ENCODE data around the gene TRIB2. TPM values are rescaled to one million over a fixed set of nuclear protein-coding genes. Genes with fewer than 3 reads are reported as not detected.

Gene TRIB2
- polyA plus RNA-seq, 3 donors, result 0.29 to 2.6 (median 0.51) TPM

- peak overlapping the region; percentile 98 for H3K4me2 ChIP-seq (replicated peaks; ENCODE audit: extremely low read depth, low read length, poor library complexity, severe bottlenecking)
- no peak overlapping the region for H3K27ac ChIP-seq (ENCODE audit: low read depth in 1 of 2, low read length in 2 of 2)
- H3K79me2 ChIP-seq (ENCODE audit: insufficient read depth, low read length), result no peaks in the 10 kb centered on the region
- Mint-ChIP-seq H3K27me3 (ENCODE audit: low read depth in 3 of 3) (peaks cover 43 to 71% (median 56%) of the 10 kb centered on the region in 3 donors), H3K36me3 (peaks cover 15 to 19% of the 10 kb centered on the region in 2 donors), H3K4me3 (peak overlapping the region; percentile 90 to 96), H3K27ac (peak overlapping the region in 2 of 7 donors; percentile 73), H3K4me1 (peaks cover 45% of the 10 kb centered on the region), H3K9me3 (peaks cover 0 to 27% (median 14%) of the 10 kb centered on the region in 7 donors)
- H3K36me3 ChIP-seq (replicated peaks in 1 of 2; ENCODE audit: control insufficient read depth in 1 of 2, insufficient read depth in 2 of 2, low read length in 2 of 2), result no peaks in the 10 kb centered on the region
- H2AFZ ChIP-seq (ENCODE audit: insufficient read depth, low read depth, low read length, poor library complexity, severe bottlenecking), result peak overlapping the region; percentile 84
- WGBS (ENCODE audit: insufficient coverage), result 0% methylated on average over 2 of the region's 3 CpGs
- TF ChIP-seq CTCF (IDR thresholded peaks at IDR 0.05), result peak; percentile 73
- no peaks in the 10 kb centered on the region for H4K20me1 ChIP-seq (ENCODE audit: insufficient read depth, low read length)
- H3K4me1 ChIP-seq (ENCODE audit: control insufficient read depth in 1 of 2, insufficient read depth in 2 of 2, low read length in 2 of 2), result peaks cover 34 to 44% of the 10 kb centered on the region in 2 donors
- peak overlapping the region; percentile 38 to 81 (median 53) for H3K4me3 ChIP-seq (replicated peaks in 1 of 3; ENCODE audit: low read depth in 2 of 3, low read length in 3 of 3)
- H3K9ac ChIP-seq (ENCODE audit: insufficient read depth, low read length, poor library complexity, severe bottlenecking), result no peak overlapping the region
- peak; percentile 48 to 61 (median 61) for DNase-seq
- H3K27me3 ChIP-seq (ENCODE audit: control insufficient read depth in 2 of 2, insufficient read depth in 2 of 2, low read length in 2 of 2), result peaks cover 43 to 64% of the 10 kb centered on the region in 2 donors
- no peaks in the 10 kb centered on the region for H3K9me3 ChIP-seq (replicated peaks in 1 of 2; ENCODE audit: control insufficient read depth in 1 of 2, insufficient read depth in 1 of 2, low read length in 2 of 2)
- intact Hi-C loops (cut with micrococcal nuclease), result loop anchor here in 1 of 2 donors (10.0 kb wide), 1 partner anchor 271 kb away; no protein-coding TSS in a partner anchor
These were observed 779 bp upstream of the TRIB2 start for GRCh38 chr2:12716032-12716281.

DNA sequence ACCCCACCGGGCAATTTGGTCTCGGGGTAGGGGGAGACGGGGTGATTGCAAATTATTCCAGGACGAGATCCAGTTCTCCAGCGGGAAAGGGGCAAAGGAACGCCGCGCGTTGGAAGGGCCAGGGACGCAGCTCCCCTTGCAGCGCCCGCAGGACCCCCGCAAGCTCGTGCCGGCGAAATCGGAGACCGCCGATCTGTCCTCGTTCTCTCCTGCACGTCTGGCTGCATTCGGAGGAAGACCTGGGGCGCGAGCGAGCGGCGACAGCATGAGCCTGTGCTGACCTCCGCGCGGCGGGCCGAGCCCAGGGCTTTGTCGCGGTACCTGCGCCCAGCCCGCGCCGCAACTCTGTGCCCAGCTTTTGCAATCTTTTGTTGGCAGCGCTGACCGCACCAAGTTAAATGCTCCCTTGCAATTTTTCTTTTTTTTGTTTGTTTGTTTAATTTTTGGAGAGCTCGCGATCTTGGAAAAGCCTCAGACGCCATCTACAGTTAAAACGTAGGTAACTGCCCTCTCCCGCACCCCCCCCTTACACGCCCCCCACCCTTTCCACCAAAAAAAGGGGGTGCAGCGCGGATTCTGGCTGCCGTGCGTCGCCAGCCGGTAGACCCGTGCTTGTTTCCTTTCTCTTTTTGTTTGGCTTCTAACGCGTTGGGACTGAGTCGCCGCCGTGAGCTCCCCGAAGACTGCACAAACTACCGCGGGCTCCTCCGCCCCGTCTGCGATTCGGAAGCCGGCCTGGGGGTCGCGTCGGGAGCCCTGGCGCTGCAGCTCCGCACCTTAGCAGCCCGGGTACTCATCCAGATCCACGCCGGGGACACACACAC is 667 bp downstream of the TRIB2 start:
- no peaks in the 10 kb centered on the region for H4K20me1 ChIP-seq (ENCODE audit: insufficient read depth, low read length)
- H3K9me3 ChIP-seq (replicated peaks in 1 of 2; ENCODE audit: control insufficient read depth in 1 of 2, insufficient read depth in 1 of 2, low read length in 2 of 2), result no peaks in the 10 kb centered on the region
- DNase-seq, result peak in 2 of 3 donors; percentile 13 to 24
- Mint-ChIP-seq H3K27ac (peak overlapping the region in 6 of 7 donors; percentile 15 to 83 (median 48)), H3K4me1 (peaks cover 55% of the 10 kb centered on the region), H3K9me3 (peaks cover 0 to 27% (median 14%) of the 10 kb centered on the region in 7 donors), H3K4me3 (peak overlapping the region; percentile 97 to 98), H3K27me3 (ENCODE audit: low read depth in 3 of 3) (peaks cover 47 to 76% (median 64%) of the 10 kb centered on the region in 3 donors), H3K36me3 (peaks cover 15 to 19% of the 10 kb centered on the region in 2 donors)
- peaks cover 42 to 54% of the 10 kb centered on the region in 2 donors for H3K4me1 ChIP-seq (ENCODE audit: control insufficient read depth in 1 of 2, insufficient read depth in 2 of 2, low read length in 2 of 2)
- H3K36me3 ChIP-seq (replicated peaks in 1 of 2; ENCODE audit: control insufficient read depth in 1 of 2, insufficient read depth in 2 of 2, low read length in 2 of 2), result no peaks in the 10 kb centered on the region
- peak overlapping the region; percentile 53 to 81 (median 57) for H3K4me3 ChIP-seq (replicated peaks in 1 of 3; ENCODE audit: low read depth in 2 of 3, low read length in 3 of 3)
- H3K79me2 ChIP-seq (ENCODE audit: insufficient read depth, low read length), result no peaks in the 10 kb centered on the region
- H3K27ac ChIP-seq (ENCODE audit: low read depth in 1 of 2, low read length in 2 of 2), result no peak overlapping the region
- H3K27me3 ChIP-seq (ENCODE audit: control insufficient read depth in 2 of 2, insufficient read depth in 2 of 2, low read length in 2 of 2), result peaks cover 43 to 72% of the 10 kb centered on the region in 2 donors
- WGBS (ENCODE audit: insufficient coverage), result under 1% methylated on average over 69 of the region's 74 CpGs
- no peak for TF ChIP-seq CTCF (IDR thresholded peaks at IDR 0.05)
- H3K4me2 ChIP-seq (replicated peaks; ENCODE audit: extremely low read depth, low read length, poor library complexity, severe bottlenecking), result peak overlapping the region; percentile 98
- H2AFZ ChIP-seq (ENCODE audit: insufficient read depth, low read depth, low read length, poor library complexity, severe bottlenecking), result peak overlapping the region; percentile 83
- intact Hi-C loops (cut with micrococcal nuclease), result loop anchor here in 1 of 2 donors (10.0 kb wide), 1 partner anchor 273 kb away; no protein-coding TSS in a partner anchor
- H3K9ac ChIP-seq (ENCODE audit: insufficient read depth, low read length, poor library complexity, severe bottlenecking), result peak overlapping the region; percentile 40
